ENCODE results near the gene FAHD2A.
"Not testable (repeated sequence)": the region's sequence is repeated elsewhere in the genome, so short reads cannot be mapped to it uniquely, and the experiment has no call there.

FAHD2A gene

GRCh38 chr2:95375532-95376150, 26.9 kb upstream of the FAHD2A start:
- no peak for DNase-seq (ENCODE audit: low read depth, low spot score)

DNA sequence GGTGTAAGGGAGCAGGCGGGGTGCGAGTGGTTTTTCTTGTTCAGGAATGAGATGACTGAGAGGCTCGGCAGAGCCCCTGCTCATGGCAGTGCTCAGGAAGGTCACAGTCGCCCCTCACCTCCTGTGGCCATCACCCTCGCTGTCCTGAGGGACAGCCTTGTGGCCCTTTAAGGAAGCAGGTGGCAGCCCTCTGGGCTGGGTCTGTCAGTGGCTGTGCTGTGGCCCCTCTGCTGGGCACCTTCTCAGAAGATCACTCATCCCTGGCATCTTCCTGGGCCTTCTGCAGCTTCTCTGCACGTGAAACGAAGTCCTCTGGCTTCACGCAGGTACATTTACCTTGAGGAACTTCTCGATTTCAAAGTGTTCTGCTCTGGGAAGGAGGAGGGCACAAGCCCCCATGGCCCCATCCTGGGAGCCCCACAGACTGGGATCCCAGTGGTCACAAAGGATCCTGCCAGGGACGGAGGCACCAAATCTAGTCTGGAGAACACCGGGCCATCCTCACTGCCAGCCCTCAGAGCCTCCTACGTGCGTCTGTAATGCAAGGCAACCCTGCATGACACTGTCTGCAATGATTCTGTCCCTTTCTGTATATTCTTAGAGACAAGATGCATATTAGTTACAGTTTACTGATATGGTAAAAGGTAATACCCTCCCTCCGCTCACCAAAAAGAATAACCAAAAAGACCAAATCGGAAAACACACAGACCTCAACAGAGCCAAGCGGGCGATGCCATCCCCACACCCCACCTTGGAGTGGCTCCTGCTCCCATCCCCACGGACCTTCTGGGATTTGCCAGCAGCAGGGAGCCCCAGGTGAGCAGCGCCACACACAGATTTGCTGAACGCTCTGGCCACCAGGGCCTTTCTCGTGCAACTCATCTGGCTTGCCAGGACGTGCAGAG, 25.9 kb upstream of the FAHD2A start:
- no peak for DNase-seq (ENCODE audit: low read depth, low spot score)

DNA sequence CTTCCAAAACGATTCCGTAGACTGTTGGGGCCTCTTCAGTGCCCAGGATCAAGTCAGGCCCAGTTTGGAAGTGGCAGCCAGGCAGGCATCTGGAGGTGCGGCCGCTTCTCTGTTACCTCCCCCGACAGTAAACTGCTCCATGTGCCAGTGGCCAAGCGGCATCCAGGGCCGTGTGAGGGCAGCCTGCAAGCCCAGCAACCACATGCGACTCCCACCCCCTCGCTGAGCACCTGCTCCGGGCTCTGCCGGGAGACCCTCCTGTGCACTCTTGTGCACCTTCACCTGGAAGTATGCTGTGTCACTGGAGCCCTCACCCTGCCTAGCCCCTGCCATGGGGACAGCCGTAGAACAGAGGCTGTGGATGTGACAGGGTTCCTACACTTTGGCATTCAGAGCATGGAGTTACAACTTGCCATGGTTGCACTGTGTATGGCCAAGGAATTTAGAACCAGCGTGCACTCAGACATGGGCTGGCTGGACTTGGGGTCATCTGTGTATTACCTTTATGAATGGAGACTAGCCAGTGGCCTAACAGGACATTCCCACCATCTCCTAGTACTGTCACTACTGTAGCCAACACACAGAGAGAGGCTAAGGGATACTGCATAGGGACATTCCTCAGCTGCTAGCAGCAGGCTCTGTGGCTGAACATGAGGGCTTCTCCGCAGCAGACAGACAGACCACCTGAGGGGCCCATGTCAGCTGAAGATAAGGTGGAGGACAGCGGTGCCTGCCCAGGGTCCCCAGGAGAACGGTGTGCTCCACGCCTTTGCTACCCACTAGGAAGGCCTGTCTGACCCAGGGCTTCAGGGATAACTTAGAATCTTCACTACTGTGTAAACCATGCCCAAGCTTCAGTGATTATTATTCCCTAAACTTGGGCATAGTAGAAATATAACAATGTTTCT, 25.0 kb upstream of the FAHD2A start:
- DNase-seq (ENCODE audit: low read depth, low spot score), result no peak

- DNase-seq (ENCODE audit: low read depth, low spot score), result not testable (repeated sequence)
These were observed 24.2 kb upstream of the FAHD2A start for GRCh38 chr2:95378281-95378680.

DNA sequence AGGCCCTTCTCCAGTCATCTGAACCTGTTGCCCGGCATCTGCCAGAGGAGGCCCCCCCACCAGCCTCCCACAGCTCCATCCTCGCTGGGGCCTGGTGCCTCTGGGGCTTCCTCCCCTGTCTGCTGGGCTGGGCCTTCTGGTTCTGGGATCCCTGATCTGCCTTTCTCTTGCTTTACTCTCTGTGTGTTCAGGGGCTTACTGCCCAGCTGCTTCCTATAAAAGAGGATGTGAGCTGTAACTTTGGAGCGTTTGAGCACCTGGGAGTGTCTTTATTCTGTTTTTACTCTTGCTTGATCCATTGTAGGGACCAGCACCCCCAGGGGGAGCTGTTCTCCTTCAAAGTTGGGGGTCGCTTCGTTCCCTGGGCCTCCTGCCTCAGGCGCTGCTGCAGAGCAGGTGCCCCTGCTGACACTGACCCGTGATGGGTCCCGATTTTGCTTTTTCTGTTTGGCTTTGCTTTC, 23.1 kb upstream of the FAHD2A start:
- no peak for DNase-seq (ENCODE audit: low read depth, low spot score)

GRCh38 chr2:95380280-95380679, 22.2 kb upstream of the FAHD2A start:
- DNase-seq (ENCODE audit: low read depth, low spot score), result no peak

DNA sequence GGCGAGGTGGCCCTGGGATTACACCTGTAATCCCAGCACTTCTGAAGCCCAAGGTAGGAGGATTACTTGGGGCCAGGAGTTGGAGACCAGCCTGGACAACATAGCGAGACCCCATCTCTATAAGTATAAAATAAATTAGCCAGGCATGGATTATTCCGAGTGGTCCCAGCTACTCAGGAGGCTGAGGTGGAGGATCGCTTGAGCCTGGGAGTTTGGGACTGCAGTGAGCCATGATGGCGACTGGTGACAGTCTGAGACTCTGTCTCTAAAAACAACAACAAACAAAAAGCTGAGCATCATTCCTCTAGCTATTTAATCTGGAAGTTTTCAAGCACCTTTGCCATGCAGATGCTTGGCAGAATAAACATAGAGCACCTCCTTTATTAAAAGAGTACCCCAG, 21.8 kb upstream of the FAHD2A start:
- DNase-seq (ENCODE audit: low read depth, low spot score), result no peak

DNA sequence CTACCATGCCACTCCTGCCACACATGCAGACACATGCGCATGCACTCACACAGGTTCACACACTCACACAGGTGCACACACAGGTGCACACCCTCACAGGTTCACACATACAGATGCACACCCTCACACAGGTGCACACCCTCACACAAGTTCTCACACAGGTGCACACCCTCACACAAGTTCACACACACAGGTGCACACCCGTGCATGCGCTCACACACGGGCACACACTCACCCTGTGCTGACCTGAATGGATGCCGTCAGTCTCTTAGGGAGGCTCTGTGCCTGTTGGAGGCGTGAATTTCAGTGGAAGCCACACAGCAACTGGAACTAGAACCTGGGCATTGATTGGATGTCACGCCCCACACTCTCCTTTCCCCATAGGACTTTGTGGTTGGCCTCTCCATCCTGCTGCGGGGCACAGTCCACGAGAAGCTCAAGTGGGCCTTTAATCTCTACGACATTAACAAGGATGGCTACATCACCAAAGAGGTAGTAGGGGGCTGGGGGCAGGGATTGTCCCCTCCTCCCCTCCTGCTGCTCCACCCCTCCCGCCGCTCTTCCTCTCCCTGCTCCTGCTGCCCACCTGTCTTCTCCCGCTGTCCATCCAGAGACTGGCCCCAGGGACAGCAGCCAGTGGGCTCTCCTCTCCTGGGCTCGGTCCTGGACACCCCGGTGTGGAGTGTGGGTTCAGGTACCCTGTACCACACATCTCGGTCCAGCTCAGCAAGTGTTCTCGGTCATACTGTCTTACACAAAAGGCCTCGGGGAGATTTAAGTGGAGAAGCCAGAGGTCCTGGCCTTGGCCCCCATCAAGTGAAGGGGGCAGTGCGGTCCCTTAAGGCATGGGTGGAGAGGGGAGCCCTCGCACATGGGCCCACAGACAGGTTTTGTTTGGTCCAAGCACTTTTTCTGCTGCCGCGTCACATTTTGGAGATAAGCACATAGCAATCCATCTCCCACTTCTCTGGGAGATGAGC, 21.0 kb upstream of the FAHD2A start:
- no peak for DNase-seq (ENCODE audit: low read depth, low spot score)

GRCh38 chr2:95382192-95382591, 20.3 kb upstream of the FAHD2A start:
- no peak for DNase-seq (ENCODE audit: low read depth, low spot score)

GRCh38 chr2:95382686-95383634, 19.5 kb upstream of the FAHD2A start:
- no peak for DNase-seq (ENCODE audit: low read depth, low spot score)

- DNase-seq (ENCODE audit: low read depth, low spot score), result no peak
These were observed 18.9 kb upstream of the FAHD2A start for GRCh38 chr2:95383635-95384027.

GRCh38 chr2:95384854-95385569, 17.5 kb upstream of the FAHD2A start:
- DNase-seq (ENCODE audit: low read depth, low spot score), result no peak

DNA sequence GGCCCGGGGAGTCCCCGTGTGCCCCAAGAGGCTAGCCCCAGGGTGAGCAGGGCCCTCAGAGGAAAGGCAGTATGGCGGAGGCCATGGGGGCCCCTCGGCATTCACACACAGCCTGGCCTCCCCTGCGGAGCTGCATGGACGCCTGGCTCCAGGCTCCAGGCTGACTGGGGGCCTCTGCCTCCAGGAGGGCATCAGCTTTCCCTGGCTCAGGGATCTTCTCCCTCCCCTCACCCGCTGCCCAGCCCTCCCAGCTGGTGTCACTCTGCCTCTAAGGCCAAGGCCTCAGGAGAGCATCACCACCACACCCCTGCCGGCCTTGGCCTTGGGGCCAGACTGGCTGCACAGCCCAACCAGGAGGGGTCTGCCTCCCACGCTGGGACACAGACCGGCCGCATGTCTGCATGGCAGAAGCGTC, 16.9 kb upstream of the FAHD2A start:
- no peak for DNase-seq (ENCODE audit: low read depth, low spot score)

- no peak for DNase-seq (ENCODE audit: low read depth, low spot score)
These were observed 16.5 kb upstream of the FAHD2A start for GRCh38 chr2:95386031-95386430.

DNA sequence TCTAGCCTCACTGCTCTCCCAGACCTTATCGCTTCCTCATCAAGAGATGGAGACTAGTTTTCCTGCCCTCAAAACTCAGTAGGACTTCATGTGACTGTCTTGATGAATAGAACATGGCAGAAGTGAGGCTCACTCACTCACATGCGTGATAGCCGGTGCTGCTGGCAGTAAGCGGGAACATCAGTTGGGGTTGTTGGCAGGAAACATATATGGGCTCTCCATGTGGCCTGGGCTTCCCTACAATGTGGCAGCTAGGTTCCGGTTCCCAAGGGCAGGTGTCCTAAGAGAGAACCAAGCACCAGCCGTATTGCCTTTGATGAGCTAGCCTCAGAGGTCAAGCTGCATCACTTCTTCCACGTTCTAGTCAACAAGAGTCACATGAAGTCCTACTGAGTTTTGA, 15.2 kb upstream of the FAHD2A start:
- no peak for DNase-seq (ENCODE audit: low read depth, low spot score)

DNA sequence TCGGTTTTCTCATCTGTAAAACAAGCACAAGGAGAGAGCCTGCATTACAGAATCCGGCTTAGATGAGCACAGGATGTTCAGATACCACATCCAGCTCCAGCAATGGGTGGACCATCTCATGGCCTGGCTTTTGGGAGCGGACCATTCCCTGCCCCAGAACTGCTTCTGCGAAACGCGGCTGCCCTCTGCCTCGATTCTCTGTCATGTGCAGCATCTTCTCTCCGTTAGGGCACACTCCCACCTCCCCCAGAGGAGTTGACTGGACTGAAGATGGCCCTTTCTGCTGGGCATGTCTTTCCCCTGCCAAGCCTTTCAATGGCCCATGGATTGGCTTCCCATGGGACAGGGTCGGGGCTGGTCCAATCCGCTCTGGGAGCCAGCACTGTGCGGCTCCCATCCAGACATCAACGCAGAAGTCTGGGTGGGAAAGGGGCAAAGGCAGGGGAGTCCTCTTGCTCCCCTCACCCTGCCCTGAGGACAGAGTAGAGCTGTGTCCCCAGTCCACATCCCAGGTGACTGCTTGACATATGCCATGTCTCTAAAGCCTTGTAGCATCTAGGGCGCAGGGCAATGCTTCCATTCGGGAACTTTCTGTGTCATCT, 14.3 kb upstream of the FAHD2A start:
- DNase-seq (ENCODE audit: low read depth, low spot score), result no peak

DNA sequence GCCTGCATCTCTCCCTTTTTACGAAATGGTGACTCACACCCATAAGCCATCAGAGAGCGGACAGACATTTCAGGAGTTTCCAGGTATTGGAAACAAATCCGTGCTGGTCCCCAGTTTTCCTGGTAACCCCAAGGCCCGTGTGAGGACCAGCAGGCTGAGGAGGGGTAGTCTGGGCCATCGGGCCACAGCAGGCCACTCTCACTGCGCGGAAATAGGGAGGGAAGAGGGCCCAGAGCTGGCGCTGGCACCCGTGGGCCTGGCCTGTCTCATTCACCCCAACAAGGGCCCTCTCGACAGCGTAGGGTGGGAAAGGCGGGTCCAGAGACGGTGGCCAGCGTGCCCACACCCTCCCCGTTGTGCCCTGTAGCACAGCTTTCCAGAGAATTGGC, 13.7 kb upstream of the FAHD2A start:
- DNase-seq (ENCODE audit: low read depth, low spot score), result no peak

- DNase-seq (ENCODE audit: low read depth, low spot score), result peak; percentile 82
These were observed 13.0 kb upstream of the FAHD2A start for GRCh38 chr2:95389245-95390119.

Measured in astrocyte of the hippocampus (primary cell).